Gastrocnemius medialis (tissue), 4 donors: ENCODE data around the gene ZDHHC14.

Experiments
- CTCF ChIP-seq, 5 experiments: fragments of 450-650 bp in 3 of 5; fragments of 200-600 bp in 2 of 5; sonication (generic) in 2 of 5; IDR thresholded peaks in 4 of 5; conservative IDR thresholded peaks in 1 of 5; 1 replicate in 4 of 5; 2 replicates in 1 of 5; pipeline ENCODE4 v1.5.1; 2016 to 2019; ENCODE audit warnings: antibody characterized with exemption in 5 of 5, mild to moderate bottlenecking in 3 of 5, moderate library complexity in 3 of 5
- POLR2A ChIP-seq, 2 donors: fragments of 450-650 bp; IDR thresholded peaks; one replicate each; pipeline ENCODE4 v1.6.1; 2017; ENCODE audit warnings: antibody characterized with exemption in 2 of 2, mild to moderate bottlenecking in 2 of 2, moderate library complexity in 2 of 2

GRCh38 chr6:157479464-157480303, 98.7 kb downstream of the ZDHHC14 start:
- TF ChIP-seq CTCF (IDR thresholded peaks at IDR 0.05 in 4 of 5, conservative IDR thresholded peaks at IDR 0.05 in 1 of 5) (no peak), POLR2A (IDR thresholded peaks at IDR 0.05) (no peak)
